Posterior cingulate gyrus (tissue), 11 donors: ENCODE data around the gene ALS2CL.

Experiments used
- DNase-seq, 10 donors: peaks; one replicate each; pipeline versions ENCODE4 v3.0.0 to v3.0.0-alpha.2; 2020 to 2021; ENCODE audit warnings: mixed read lengths in 3 of 10
- intact Hi-C: fragments of 100-400 bp; cut with DNase I; formaldehyde crosslinking; loops from one replicate; pipeline ENCODE4 v1.15.1; 2023

ALS2CL gene

GRCh38 chr3:46651084-46651483, 42.4 kb downstream of the ALS2CL start:
- DNase-seq = no peak
- intact Hi-C loops = no loop called here

DNA sequence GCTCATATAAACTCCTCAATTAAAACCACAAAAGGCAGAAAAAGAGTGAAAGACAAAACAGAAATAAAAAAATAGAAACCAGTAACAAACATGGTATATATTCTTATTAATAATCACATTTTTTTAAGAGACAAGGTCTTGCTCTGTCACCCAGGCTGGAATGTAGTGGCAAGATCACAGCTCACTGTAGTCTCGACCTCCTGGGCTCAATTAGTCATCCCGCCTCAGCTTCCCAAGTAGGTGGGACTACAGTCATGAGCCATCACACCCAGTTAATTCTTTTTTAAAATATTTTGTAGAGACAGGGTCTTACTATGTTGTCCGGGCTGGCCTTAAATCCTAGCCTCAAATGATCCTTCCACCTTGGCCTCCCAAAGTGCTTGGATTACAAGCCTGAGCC, 44.0 kb downstream of the ALS2CL start:
- intact Hi-C loops = no loop called here
- DNase-seq = no peak

DNA sequence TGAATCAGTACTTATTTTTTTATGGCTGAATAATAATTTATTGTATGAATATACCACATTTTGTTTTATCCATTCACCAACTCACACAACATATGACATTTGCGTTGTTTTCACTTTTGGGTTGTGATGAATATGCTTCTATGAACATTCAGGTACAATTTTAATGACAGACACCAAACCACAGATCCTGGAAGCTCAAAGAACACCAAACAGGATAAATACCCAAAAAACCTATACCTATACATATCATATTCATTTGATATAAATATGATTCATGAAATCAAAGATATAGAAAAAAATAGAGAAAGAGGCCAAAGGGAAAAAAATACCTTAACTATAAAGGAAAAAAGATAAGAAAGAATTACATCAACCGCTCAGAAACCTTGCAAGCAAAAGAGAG, 45.4 kb downstream of the ALS2CL start:
- intact Hi-C loops = no loop called here
- DNase-seq = no peak

DNA sequence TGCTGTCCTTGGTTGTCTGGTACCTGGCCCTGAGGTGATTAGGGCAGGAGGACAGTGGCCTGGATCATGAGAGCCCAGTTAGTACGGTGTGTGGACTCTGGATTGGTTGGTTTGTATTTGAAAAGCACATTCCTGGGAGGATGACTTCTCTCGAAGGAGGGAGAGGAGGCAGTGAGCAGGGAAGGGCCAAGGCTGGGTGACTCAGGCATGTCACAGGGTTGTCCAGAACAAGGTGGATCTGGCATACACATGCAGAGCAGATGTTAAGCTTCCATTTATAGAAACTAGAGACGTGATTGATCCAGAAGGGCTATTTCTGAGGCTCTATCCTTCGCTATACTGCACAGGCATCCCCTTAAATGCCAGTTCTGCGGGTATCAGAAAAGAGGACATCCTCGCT, 46.8 kb downstream of the ALS2CL start:
- no peak for DNase-seq
- intact Hi-C loops = no loop called here

DNA sequence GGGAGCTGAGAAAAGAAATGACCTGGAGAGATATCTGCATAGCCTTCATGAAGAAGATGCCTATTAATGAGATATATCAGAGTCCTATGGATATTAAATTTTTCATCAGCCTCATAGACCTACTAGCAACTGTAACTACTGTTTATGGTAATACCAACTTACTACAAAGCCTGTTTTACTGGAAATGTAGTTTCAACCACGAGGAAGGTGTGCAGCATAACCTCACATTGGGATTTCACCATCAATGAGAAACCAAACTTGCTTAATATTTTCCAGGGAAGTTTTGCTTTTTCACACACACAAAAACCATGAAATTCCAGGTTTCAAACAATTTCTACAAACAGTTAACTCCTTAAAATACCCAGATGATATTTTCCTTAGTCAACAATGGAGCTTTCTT, 49.8 kb downstream of the ALS2CL start:
- intact Hi-C loops = no loop called here
- DNase-seq = no peak

GRCh38 chr3:46642971-46643370, 50.5 kb downstream of the ALS2CL start:
- DNase-seq = no peak
- intact Hi-C loops = no loop called here

DNA sequence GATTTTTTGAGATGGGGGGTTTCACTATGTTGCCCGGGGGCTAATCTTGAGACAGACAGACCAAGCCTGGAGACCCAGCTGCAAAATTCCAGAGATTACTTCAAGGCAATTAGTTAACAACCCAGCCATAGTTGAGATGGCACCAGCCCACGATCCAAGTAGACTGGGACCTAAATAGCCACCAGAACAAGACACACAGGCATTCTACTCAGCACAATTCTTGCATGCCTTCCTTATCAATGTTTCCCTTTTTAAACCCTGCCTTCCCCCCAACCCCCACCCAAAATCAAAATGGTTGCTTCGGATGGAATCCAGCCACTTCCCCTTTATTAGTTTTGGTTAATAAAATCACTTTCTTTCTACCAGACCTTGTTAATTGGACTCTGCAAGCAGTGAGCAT, 52.6 kb downstream of the ALS2CL start:
- no peak for DNase-seq
- intact Hi-C loops = no loop called here

- intact Hi-C loops = no loop called here
- DNase-seq = no peak
Observed at GRCh38 chr3:46639221-46639620, 54.3 kb downstream of the ALS2CL start.

- intact Hi-C loops = no loop called here
- DNase-seq = no peak
Observed at GRCh38 chr3:46634856-46635255, 58.6 kb downstream of the ALS2CL start.

- intact Hi-C loops = no loop called here
- no peak for DNase-seq
Observed at GRCh38 chr3:46632792-46633191, 60.7 kb downstream of the ALS2CL start.

DNA sequence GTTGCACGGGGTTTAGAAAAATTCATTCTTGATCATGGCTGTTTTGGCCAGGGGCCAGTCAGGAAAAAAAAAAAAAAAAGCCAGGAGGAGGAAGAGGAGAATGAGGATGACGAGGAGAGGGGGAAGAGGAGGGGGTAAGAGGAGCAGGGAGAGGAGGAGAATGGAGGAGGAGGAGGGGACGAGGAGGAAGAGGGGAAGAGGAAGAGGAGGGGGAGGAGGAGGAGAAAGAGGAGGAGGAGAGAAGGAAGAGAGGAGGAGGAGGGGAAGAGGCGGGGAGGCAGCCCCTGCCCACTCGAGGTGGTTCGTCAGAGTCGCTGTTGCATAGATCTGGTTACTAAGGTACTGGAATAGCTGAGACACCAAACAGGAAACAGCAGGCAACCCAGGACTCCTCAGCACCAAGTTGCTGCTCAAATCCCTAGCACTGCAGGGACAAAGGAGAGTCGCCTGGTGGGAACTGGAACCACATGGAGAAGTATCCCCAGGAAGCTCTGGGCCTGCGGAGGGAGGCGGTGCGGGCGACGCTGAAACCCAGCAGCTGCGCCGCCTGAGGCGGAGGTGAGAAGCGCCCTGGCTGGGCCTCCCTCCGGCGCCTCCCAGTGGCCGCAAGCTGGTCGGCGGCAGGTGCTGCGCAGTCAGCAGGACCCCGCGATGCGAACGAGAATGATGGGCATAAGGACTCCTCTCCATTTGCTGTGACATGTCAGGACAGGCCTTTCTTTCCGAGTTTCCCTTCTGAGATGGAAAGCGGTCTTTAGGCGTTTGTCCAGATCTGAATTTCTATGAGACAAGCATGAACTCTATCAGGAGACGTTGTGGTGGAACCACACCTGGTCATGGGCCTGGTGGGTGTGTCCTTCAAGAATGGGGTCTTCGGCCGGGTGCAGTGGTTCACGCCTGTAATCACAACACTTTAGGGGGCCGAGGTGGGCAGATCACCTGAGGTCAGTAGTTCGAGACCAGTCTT, 63.6 kb downstream of the ALS2CL start:
- DNase-seq = peak; percentile 63 to 96 (median 76)

DNA sequence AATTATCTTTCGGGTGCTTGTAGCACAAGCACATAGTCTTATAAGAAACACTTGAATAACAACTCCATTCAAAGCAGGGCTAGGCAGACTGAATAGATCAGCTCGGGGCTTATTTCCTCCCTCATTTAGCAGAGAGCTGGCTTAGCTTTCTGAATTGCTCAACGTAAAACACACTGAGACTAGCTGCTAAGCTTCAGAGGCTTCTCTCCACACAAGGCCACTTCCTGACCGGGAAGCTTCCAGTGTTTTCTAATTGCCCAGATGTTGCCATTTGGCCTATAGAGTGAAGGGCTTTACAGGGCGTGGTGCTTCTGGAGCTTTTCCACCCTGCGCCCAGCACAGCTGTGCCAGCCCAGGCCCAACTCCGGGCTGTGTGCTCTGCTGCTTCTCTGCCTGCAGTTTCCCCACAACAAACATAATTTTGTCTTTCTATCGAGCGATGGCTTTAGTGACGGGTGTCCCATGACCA, 64.5 kb downstream of the ALS2CL start:
- DNase-seq = peak in 5 of 10 donors; percentile 9 to 86 (median 41)
- intact Hi-C loops = loop anchor here (2.0 kb wide), 1 partner anchor 140 kb away; no protein-coding TSS in a partner anchor

More for the DNA sequence above, 63.6 kb downstream of the ALS2CL start:
- intact Hi-C loops = loop anchor here (2.0 kb wide), 1 partner anchor 141 kb away; no protein-coding TSS in a partner anchor

GRCh38 chr3:46627078-46627477, 66.4 kb downstream of the ALS2CL start:
- intact Hi-C loops = no loop called here
- DNase-seq = no peak

GRCh38 chr3:46626039-46626438, 67.4 kb downstream of the ALS2CL start:
- intact Hi-C loops = no loop called here
- no peak for DNase-seq

- intact Hi-C loops = no loop called here
- DNase-seq = no peak
Observed at GRCh38 chr3:46624975-46625490, 68.4 kb downstream of the ALS2CL start.

GRCh38 chr3:46624533-46624932, 68.9 kb downstream of the ALS2CL start:
- intact Hi-C loops = no loop called here
- DNase-seq = no peak

- no peak for DNase-seq
- intact Hi-C loops = no loop called here
Observed at GRCh38 chr3:46619845-46620778, 73.4 kb downstream of the ALS2CL start.
